Right lobe of liver (tissue), 6 donors: ENCODE data around the gene CYP46A1. TPM values are rescaled to one million over a fixed set of nuclear protein-coding genes. Genes with fewer than 3 reads are reported as not detected.

ENCODE experiments used
- ATAC-seq, 4 donors: fragments of 200-7000 bp; cut with Tn5 transposase; one replicate each; pipeline ENCODE4 v1.9.1; 2020; ENCODE audit warnings: mild to moderate bottlenecking in 4 of 4, moderate library complexity in 4 of 4
- DNase-seq, 3 donors: peaks; one replicate each; pipeline ENCODE4 v3.0.0-alpha.2; 2020
- H3K27ac ChIP-seq, 3 donors: fragments of 200-600 bp; one replicate each; pipeline ENCODE4 v1.8.0; 2022
- H3K27me3 ChIP-seq, 2 donors: fragments of 200-600 bp; one replicate each; pipeline ENCODE4 v1.8.0; 2022
- H3K36me3 ChIP-seq, 4 donors: fragments of 200-600 bp; sonication (generic) in 1 of 4; one replicate each; pipeline versions ENCODE4 v1.5.1 to v1.8.0; 2017 to 2022; ENCODE audit warnings: control low read depth in 1 of 4
- H3K4me1 ChIP-seq, 4 donors: fragments of 200-600 bp; sonication (generic) in 1 of 4; one replicate each; pipeline versions ENCODE4 v1.5.1 to v1.8.0; 2017 to 2022; ENCODE audit warnings: control low read depth in 1 of 4
- H3K4me3 ChIP-seq, 3 donors: fragments of 200-600 bp; one replicate each; pipeline ENCODE4 v1.8.0; 2022
- H3K9me3 ChIP-seq, 4 donors: fragments of 200-600 bp; sonication (generic) in 1 of 4; one replicate each; pipeline versions ENCODE4 v1.5.1 to v1.8.0; 2017 to 2022; ENCODE audit warnings: control low read depth in 1 of 4
- POLR2A ChIP-seq: fragments of 450-650 bp; IDR thresholded peaks from one replicate; pipeline ENCODE4 v1.6.1; 2017; ENCODE audit warnings: antibody characterized with exemption, mild to moderate bottlenecking
- WGBS: methylation state at CpG from one replicate; pipeline ENCODE4 v1.1.6; 2018; ENCODE audit warnings: low coverage, low lambda C conversion rate; ENCODE audit not compliant: insufficient coverage; ENCODE audit errors: missing lambda C conversion rate; 5-methylcytosine and 5-hydroxymethylcytosine counted together
- intact Hi-C, 2 donors: fragments of 100-400 bp; cut with DNase I; formaldehyde crosslinking; loops; one replicate each; pipeline versions ENCODE4 v1.11.2 to v1.14.1; 2022
- total RNA-seq, 6 experiments: library from RNA; depleted of rRNA in 2 of 6; stranded (reverse); fragments of >200 nt in 2 of 6; fragmentation: NEBNext Ultra II Directional in 3 of 6; extraction: Animal tissue kit (Norgen Biotek cat#: 25700) in 3 of 6; gene quantifications; one replicate each; pipeline versions ENCODE4 v1.1.0 to v1.2.4, GENCODE V29; 2016 to 2023
- TF ChIP-seq, protein P1 (sequence below), 4 donors: fragments of 200-600 bp in 3 of 4; fragments of 450-650 bp in 1 of 4; IDR thresholded peaks; one replicate each; pipeline versions ENCODE4 v1.5.1 to v1.8.0; 2016 to 2022; ENCODE audit warnings: antibody characterized with exemption in 4 of 4, mild to moderate bottlenecking in 2 of 4
- donor health status: DM: no; HTN: yes; CAD: no.
- donor health status: DM: no; HTN: no; CAD: no.
- donor health status: DM: no; HTN: no; CAD: no.
- donor health status: DM: no; HTN: yes; CAD: no.
- donor health status: DM: no; HTN: yes; CAD: no.

Gene CYP46A1
- total RNA-seq, 6 experiments from 2014 or later: 0.06 to 1.6 (median 0.42) TPM; not detected in 1

DNA sequence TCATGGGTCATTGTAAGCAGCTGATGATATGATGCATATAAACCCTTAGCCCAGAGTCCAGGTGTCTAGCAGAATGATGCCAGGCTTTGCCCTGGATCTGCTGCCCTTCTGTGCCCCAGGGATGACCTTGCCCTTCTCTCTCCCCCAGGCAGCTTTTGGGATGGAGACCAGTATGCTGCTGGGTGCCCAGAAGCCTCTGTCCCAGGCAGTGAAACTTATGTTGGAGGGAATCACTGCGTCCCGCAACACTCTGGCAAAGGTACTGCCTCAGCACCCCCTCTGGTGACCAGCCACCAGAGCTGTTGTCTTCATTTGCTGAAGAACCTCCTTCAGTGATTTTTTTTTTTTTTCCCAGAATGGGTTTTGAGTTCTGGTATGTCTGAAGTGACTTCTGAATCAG is 23.3 kb downstream of the CYP46A1 start:
- TF ChIP-seq, protein P1, sequence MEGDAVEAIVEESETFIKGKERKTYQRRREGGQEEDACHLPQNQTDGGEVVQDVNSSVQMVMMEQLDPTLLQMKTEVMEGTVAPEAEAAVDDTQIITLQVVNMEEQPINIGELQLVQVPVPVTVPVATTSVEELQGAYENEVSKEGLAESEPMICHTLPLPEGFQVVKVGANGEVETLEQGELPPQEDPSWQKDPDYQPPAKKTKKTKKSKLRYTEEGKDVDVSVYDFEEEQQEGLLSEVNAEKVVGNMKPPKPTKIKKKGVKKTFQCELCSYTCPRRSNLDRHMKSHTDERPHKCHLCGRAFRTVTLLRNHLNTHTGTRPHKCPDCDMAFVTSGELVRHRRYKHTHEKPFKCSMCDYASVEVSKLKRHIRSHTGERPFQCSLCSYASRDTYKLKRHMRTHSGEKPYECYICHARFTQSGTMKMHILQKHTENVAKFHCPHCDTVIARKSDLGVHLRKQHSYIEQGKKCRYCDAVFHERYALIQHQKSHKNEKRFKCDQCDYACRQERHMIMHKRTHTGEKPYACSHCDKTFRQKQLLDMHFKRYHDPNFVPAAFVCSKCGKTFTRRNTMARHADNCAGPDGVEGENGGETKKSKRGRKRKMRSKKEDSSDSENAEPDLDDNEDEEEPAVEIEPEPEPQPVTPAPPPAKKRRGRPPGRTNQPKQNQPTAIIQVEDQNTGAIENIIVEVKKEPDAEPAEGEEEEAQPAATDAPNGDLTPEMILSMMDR (IDR thresholded peaks at IDR 0.05): no peak
- no peak for TF ChIP-seq POLR2A
- 100% methylated on average over 2 of the region's 2 CpGs for WGBS
- intact Hi-C loops: no loop called here
- H3K27me3 ChIP-seq: no peaks in the 10 kb centered on the region
- peak in 1 of 3 donors; percentile 8 for DNase-seq
- no peaks in the 10 kb centered on the region for H3K36me3 ChIP-seq
- no peaks in the 10 kb centered on the region for H3K4me1 ChIP-seq
- no peak overlapping the region for H3K27ac ChIP-seq
- H3K4me3 ChIP-seq: no peak overlapping the region
- ATAC-seq: no peak
- H3K9me3 ChIP-seq: peaks cover 0 to 4% (median 0%) of the 10 kb centered on the region in 4 donors

DNA sequence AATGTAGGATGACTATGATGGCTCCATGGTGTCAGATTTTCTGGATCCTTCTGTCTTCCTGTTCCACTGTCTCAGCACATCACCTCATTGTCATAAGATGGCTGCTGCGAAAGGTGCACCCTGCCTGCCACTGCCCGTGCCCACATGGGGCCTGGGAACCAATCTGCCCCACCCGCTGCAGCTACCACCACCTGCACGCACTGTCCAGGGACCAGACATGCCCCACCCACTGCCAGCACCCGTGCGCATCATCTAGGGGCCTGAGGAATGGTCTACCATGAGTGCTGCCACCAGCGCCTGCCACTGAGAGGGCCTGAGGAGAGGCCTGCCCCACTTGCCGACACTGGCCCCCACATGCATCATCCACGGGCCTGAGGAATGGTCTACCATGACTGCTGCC is 23.8 kb downstream of the CYP46A1 start:
- peaks cover 0 to 4% (median 0%) of the 10 kb centered on the region in 4 donors for H3K9me3 ChIP-seq
- no peak overlapping the region for H3K4me3 ChIP-seq
- H3K4me1 ChIP-seq: no peaks in the 10 kb centered on the region
- no peaks in the 10 kb centered on the region for H3K36me3 ChIP-seq
- peak in 1 of 3 donors; percentile 31 for DNase-seq
- no peak for ATAC-seq
- no CpG with 5 or more reads among the region's 9 CpGs for WGBS
- intact Hi-C loops: no loop called here
- H3K27me3 ChIP-seq: no peaks in the 10 kb centered on the region
- H3K27ac ChIP-seq: no peak overlapping the region
- TF ChIP-seq, protein P1 (IDR thresholded peaks at IDR 0.05): no peak
- TF ChIP-seq POLR2A: no peak

DNA sequence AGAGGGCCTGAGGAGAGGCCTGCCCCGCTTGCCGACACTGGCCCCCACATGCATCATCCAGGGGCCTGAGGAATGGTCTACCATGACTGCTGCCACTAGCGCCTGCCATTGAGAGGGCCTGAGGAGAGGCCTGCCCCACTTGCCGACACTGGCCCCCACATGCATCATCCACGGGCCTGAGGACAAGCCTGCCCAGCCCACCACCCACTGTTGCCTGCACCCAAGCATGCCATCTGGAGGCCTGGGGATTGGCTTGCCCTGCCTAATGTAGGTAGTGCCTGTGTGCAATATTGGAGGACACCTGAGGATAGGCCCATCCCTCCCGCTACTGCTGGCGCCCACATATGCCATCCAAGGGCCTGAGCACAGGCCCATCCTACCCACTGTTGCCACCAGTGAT is 24.4 kb downstream of the CYP46A1 start:
- Histone ChIP-seq H3K36me3 (no peaks in the 10 kb centered on the region), H3K4me1 (no peaks in the 10 kb centered on the region), H3K4me3 (no peak overlapping the region), H3K27ac (no peak overlapping the region), H3K27me3 (no peaks in the 10 kb centered on the region), H3K9me3 (peaks cover 0 to 4% (median 0%) of the 10 kb centered on the region in 4 donors)
- DNase-seq (peak in 1 of 3 donors; percentile 31), ATAC-seq (no peak)
- intact Hi-C loops: no loop called here
- TF ChIP-seq POLR2A: no peak
- TF ChIP-seq, protein P1 (IDR thresholded peaks at IDR 0.05): no peak
- WGBS: 0% methylated on average over 1 of the region's 7 CpGs

DNA sequence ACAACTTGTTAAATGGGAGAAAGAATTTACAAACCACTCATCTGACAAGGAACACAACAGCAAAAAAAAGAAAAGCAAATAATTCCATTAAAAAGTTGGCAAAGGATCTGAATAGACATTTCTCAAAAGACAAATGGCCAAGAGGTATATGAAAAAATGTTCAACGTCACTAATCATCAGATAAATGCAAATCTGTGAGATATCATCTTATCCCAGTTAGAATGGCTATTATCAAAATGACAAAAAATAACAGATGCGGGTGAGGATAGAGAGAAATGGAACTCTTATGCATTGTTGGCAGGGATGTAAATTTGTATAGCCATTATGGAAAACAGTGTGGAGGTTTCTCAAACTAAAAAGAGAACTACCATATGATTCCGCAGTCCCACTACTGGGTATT is 29.9 kb downstream of the CYP46A1 start:
- ATAC-seq: no peak
- no peak overlapping the region for H3K27ac ChIP-seq
- no peaks in the 10 kb centered on the region for H3K36me3 ChIP-seq
- TF ChIP-seq POLR2A: no peak
- TF ChIP-seq, protein P1 (IDR thresholded peaks at IDR 0.05): no peak
- DNase-seq: no peak
- intact Hi-C loops: no loop called here
- WGBS: 97% methylated on average over 3 of the region's 3 CpGs
- H3K27me3 ChIP-seq: no peaks in the 10 kb centered on the region
- no peaks in the 10 kb centered on the region for H3K9me3 ChIP-seq
- H3K4me1 ChIP-seq: no peaks in the 10 kb centered on the region
- H3K4me3 ChIP-seq: no peak overlapping the region
